H1 (cell line): ENCODE results near the gene TXNDC16. TPM values are rescaled to one million over a fixed set of nuclear protein-coding genes. Genes with fewer than 3 reads are reported as not detected.

Source experiments
- ASH2L ChIP-seq: fragments of 200-600, 300-600 bp; sonication (generic); IDR thresholded peaks from one replicate; pipeline ENCODE4 v1.7.1; 2017; ENCODE audit warnings: low read length
- CHD1 ChIP-seq: IDR thresholded peaks from 2 replicates; pipeline ENCODE4 v1.6.1; 2012; ENCODE audit warnings: low read depth, low read length, improper control_type of control experiment
- CHD7 ChIP-seq: fragments of 300-600 bp; sonication (generic); IDR thresholded peaks from 2 replicates; pipeline ENCODE4 v1.7.1; 2012; ENCODE audit warnings: low read length, moderate library complexity, mild to moderate bottlenecking, inconsistent platforms; ENCODE audit not compliant: insufficient replicate concordance
- GTF2F1 ChIP-seq: IDR thresholded peaks from 2 replicates; pipeline ENCODE4 v1.6.1; 2012; ENCODE audit warnings: low read depth, low read length, improper control_type of control experiment, borderline replicate concordance
- HDAC6 ChIP-seq: IDR thresholded peaks from one replicate; pipeline ENCODE4 v1.7.1; 2012; ENCODE audit warnings: low read depth, mild to moderate bottlenecking, inconsistent platforms, low read length, moderate library complexity
- JUN ChIP-seq: IDR thresholded peaks from 2 replicates; pipeline ENCODE4 v1.6.1; 2011; ENCODE audit warnings: low read depth, mild to moderate bottlenecking, improper control_type of control experiment, low read length
- MAX ChIP-seq: IDR thresholded peaks from 2 replicates; pipeline ENCODE4 v1.6.1; 2012; ENCODE audit warnings: inconsistent platforms
- TBP ChIP-seq: IDR thresholded peaks from 2 replicates; pipeline ENCODE4 v1.6.1; 2011; ENCODE audit warnings: low read depth, low read length, improper control_type of control experiment
- YY1 ChIP-seq: IDR thresholded peaks from 2 replicates; pipeline ENCODE4 v1.6.1; 2011; ENCODE audit warnings: low read depth, mild to moderate bottlenecking, low read length
- polyA plus RNA-seq, 7 experiments: library from polyadenylated mRNA; depleted of rRNA in 3 of 7; stranded (reverse) in 5 of 7; unstranded in 2 of 7; fragments of >200 nt in 5 of 7; fragments of 200-250 nt in 2 of 7; gene quantifications; 1 replicate in 5 of 7; 2 replicates in 1 of 7; 4 replicates in 1 of 7; pipeline versions ENCODE4 v1.2.1 to v1.2.3, GENCODE V29; 2011 to 2013; ENCODE audit warnings: missing spikeins in 2 of 7, mixed read lengths in 2 of 7
- total RNA-seq: library from RNA; stranded (reverse); fragmentation: NEBNext Ultra II Directional; extraction: Animal tissue kit (Norgen Biotek cat#: 25700); gene quantifications from 2 replicates; pipeline ENCODE4 v1.2.1, GENCODE V29; 2021

TXNDC16 gene
- total and polyA plus RNA-seq, 2 of the 8 experiments (the other 6 are each of a cell fraction or from before 2014, with no cell fraction given): 6.7 to 14.3 TPM

- TF ChIP-seq CHD7 (no peak), HDAC6 (no peak), CHD1 (no peak), GTF2F1 (no peak), TBP (no peak), JUN (no peak), ASH2L (no peak), MAX (no peak), YY1 (no peak)
Measured at GRCh38 chr14:52461721-52462120, 90.6 kb downstream of the TXNDC16 start (continued).
